ENCODE measurements around the gene HGF. TPM values are rescaled to one million over a fixed set of nuclear protein-coding genes. Genes with fewer than 3 reads are reported as not detected.

The HGF gene
- total and polyA plus RNA-seq, 2 of the 13 experiments (the other 11 are each of a cell fraction or from before 2014, with no cell fraction given): not detected

GRCh38 chr7:81684033-81684432 lies 85.8 kb downstream of the HGF start:
- Histone ChIP-seq H3K36me3 (replicated peaks in 1 of 2; ENCODE audit: control insufficient read depth in 1 of 2, insufficient read depth in 2 of 2, low read length in 2 of 2) (no peaks in the 10 kb centered on the region), H4K20me1 (ENCODE audit: insufficient read depth, low read length) (no peaks in the 10 kb centered on the region), H3K9me3 (ENCODE audit: low read length) (no peaks in the 10 kb centered on the region), H3K4me2 (ENCODE audit: low read depth, low read length) (no peak overlapping the region), H2AFZ (ENCODE audit: low read length) (no peak overlapping the region), H3K4me3 (replicated peaks in 1 of 3; ENCODE audit: insufficient read depth in 1 of 3, low read depth in 2 of 3, low read length in 3 of 3) (no peak overlapping the region), H3K4me1 (ENCODE audit: insufficient read depth, low read length) (no peaks in the 10 kb centered on the region), H3K9ac (ENCODE audit: insufficient read depth, low read depth, low read length) (no peak overlapping the region), H3K27ac (ENCODE audit: extremely low read length, insufficient read depth, low read length) (no peak overlapping the region), H3K27me3 (ENCODE audit: control insufficient read depth in 1 of 2, insufficient read depth in 2 of 2, low read length in 2 of 2) (no peaks in the 10 kb centered on the region; a peak in 1 of 5 replicates), H3K79me2 (ENCODE audit: insufficient read depth, low read length) (no peaks in the 10 kb centered on the region)
- TF ChIP-seq LRRFIP1 (CRISPR knock-in tag; conservative IDR thresholded peaks at IDR 0.05) (no peak), HINFP (CRISPR knock-in tag; IDR thresholded peaks at IDR 0.05; ENCODE audit: low read depth) (no peak), U2AF1 (optimal IDR thresholded peaks at IDR 0.05; ENCODE audit: low read depth, low read length) (no peak), ZXDC (CRISPR knock-in tag; IDR thresholded peaks at IDR 0.05) (no peak), FOXK1 (CRISPR knock-in tag; IDR thresholded peaks at IDR 0.05; ENCODE audit: borderline replicate concordance, low read depth) (no peak), ZNF362 (CRISPR knock-in tag; IDR thresholded peaks at IDR 0.05; ENCODE audit: borderline replicate concordance) (no peak), POLR2AphosphoS2 (IDR thresholded peaks at IDR 0.05; ENCODE audit: low read depth, low read length) (no peak), ZNF543 (CRISPR knock-in tag; IDR thresholded peaks at IDR 0.05) (no peak), ZFP91 (CRISPR knock-in tag; IDR thresholded peaks at IDR 0.05; ENCODE audit: borderline replicate concordance) (no peak)
- no TSS peak for BruUV-seq (replicated peaks)
- ATAC-seq (no peak), DNase-seq (ENCODE audit: low spot score) (no peak), FAIRE-seq (no peak)
- POLR2A ChIA-PET: no interaction called here
- WGBS (ENCODE audit: low lambda C conversion rate): 0% methylated on average over 5 of the region's 5 CpGs
- in situ Hi-C loops (cut with HindIII; ENCODE audit: extremely low pct_ligation_motif_present, low pct_unique_long_range_greater_than_20kb): no loop called here
- intact Hi-C loops (cut with micrococcal nuclease; ENCODE audit: unreplicated experiment): no loop called here
- CTCF ChIA-PET (ENCODE audit: low intra/inter-chr PET ratio, low total read pairs): no interaction called here

All from HepG2 (cell line).